Measurements from ENCODE around the gene SV2B. TPM values are rescaled to one million over a fixed set of nuclear protein-coding genes. Genes with fewer than 3 reads are reported as not detected.

Gene SV2B
- total RNA-seq, 1 donor from 2014 or later, result 0.87 TPM

- no peak overlapping the region for H3K27ac ChIP-seq
- H3K9me3 ChIP-seq, result no peaks in the 10 kb centered on the region
- no peak overlapping the region for H3K4me3 ChIP-seq
- H3K27me3 ChIP-seq, result peaks cover 71% of the 10 kb centered on the region
- intact Hi-C loops (cut with DNase I), result no loop called here
- TF ChIP-seq, protein P1, sequence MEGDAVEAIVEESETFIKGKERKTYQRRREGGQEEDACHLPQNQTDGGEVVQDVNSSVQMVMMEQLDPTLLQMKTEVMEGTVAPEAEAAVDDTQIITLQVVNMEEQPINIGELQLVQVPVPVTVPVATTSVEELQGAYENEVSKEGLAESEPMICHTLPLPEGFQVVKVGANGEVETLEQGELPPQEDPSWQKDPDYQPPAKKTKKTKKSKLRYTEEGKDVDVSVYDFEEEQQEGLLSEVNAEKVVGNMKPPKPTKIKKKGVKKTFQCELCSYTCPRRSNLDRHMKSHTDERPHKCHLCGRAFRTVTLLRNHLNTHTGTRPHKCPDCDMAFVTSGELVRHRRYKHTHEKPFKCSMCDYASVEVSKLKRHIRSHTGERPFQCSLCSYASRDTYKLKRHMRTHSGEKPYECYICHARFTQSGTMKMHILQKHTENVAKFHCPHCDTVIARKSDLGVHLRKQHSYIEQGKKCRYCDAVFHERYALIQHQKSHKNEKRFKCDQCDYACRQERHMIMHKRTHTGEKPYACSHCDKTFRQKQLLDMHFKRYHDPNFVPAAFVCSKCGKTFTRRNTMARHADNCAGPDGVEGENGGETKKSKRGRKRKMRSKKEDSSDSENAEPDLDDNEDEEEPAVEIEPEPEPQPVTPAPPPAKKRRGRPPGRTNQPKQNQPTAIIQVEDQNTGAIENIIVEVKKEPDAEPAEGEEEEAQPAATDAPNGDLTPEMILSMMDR (IDR thresholded peaks at IDR 0.05), result no peak
- DNase-seq (no peak), ATAC-seq (no peak)
- peaks cover 14% of the 10 kb centered on the region for H3K4me1 ChIP-seq
- no peaks in the 10 kb centered on the region for H3K36me3 ChIP-seq
These were observed 1.6 kb upstream of the SV2B start for GRCh38 chr15:91098451-91098850.

- ATAC-seq (peak; percentile 52), DNase-seq (no peak)
- peaks cover 71% of the 10 kb centered on the region for H3K27me3 ChIP-seq
- TF ChIP-seq, protein P1 (IDR thresholded peaks at IDR 0.05), result peak; percentile 23
- H3K27ac ChIP-seq, result no peak overlapping the region
- peak overlapping the region; percentile 53 for H3K4me3 ChIP-seq
- peaks cover 14% of the 10 kb centered on the region for H3K4me1 ChIP-seq
- no peaks in the 10 kb centered on the region for H3K36me3 ChIP-seq
- intact Hi-C loops (cut with DNase I), result no loop called here
- H3K9me3 ChIP-seq, result no peaks in the 10 kb centered on the region
These were observed 452 bp upstream of the SV2B start for GRCh38 chr15:91099616-91099994.

- no peaks in the 10 kb centered on the region for H3K9me3 ChIP-seq
- peaks cover 63% of the 10 kb centered on the region for H3K27me3 ChIP-seq
- TF ChIP-seq, protein P1 (IDR thresholded peaks at IDR 0.05), result no peak
- peaks cover 14% of the 10 kb centered on the region for H3K4me1 ChIP-seq
- DNase-seq (no peak), ATAC-seq (no peak)
- intact Hi-C loops (cut with DNase I), result no loop called here
- H3K27ac ChIP-seq, result no peak overlapping the region
- no peaks in the 10 kb centered on the region for H3K36me3 ChIP-seq
- peak overlapping the region; percentile 53 for H3K4me3 ChIP-seq
These were observed 954 bp downstream of the SV2B start for GRCh38 chr15:91100814-91101607.

DNA sequence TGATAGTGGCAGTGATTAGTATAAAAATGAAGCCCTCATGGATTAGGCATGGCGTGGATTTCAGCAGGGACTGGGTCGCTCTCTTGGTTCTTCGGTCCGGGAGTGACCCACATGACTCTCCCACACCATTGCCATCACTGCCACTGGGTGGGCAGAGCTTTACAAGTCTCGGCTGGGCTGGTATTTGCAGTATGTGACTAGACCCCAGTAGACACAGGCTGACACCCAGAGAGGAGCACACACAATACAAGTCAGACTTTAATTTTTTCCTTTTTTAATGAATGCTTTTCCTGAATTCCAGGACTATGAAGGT is 1.5 kb downstream of the SV2B start:
- Histone ChIP-seq H3K27me3 (peaks cover 57% of the 10 kb centered on the region), H3K9me3 (no peaks in the 10 kb centered on the region)

GRCh38 chr15:91102546-91103330 is 2.7 kb downstream of the SV2B start:
- no peak for ATAC-seq
- TF ChIP-seq, protein P1 (IDR thresholded peaks at IDR 0.05), result no peak
- intact Hi-C loops (cut with DNase I), result no loop called here

More for the DNA sequence above, 1.5 kb downstream of the SV2B start:
- intact Hi-C loops (cut with DNase I), result no loop called here
- peaks cover 14% of the 10 kb centered on the region for H3K4me1 ChIP-seq
- no peak for DNase-seq
- no peaks in the 10 kb centered on the region for H3K36me3 ChIP-seq
- no peak for ATAC-seq
- no peak overlapping the region for H3K27ac ChIP-seq
- TF ChIP-seq, protein P1 (IDR thresholded peaks at IDR 0.05), result no peak
- H3K4me3 ChIP-seq, result no peak overlapping the region

More at GRCh38 chr15:91102546-91103330, 2.7 kb downstream of the SV2B start:
- Histone ChIP-seq H3K27ac (no peak overlapping the region), H3K4me1 (peaks cover 14% of the 10 kb centered on the region), H3K27me3 (peaks cover 52% of the 10 kb centered on the region), H3K9me3 (no peaks in the 10 kb centered on the region), H3K36me3 (no peaks in the 10 kb centered on the region), H3K4me3 (no peak overlapping the region)
- DNase-seq, result no peak

Data from upper lobe of right lung (tissue), 1 donor.